SU-DHL-6 (cell line): ENCODE results near the gene RBM33.

Experiments used
- EZH2phosphoT487 ChIP-seq: fragments of 200-600 bp; sonication (generic), shearing (Covaris generic); conservative IDR thresholded peaks from 2 replicates; pipeline ENCODE4 v1.6.1; 2018; ENCODE audit warnings: mild to moderate bottlenecking, antibody characterized with exemption, low read length, moderate library complexity, mixed read lengths
- TF ChIP-seq, protein P1 (sequence below): fragments of 200-600 bp; sonication (generic); IDR thresholded peaks from one replicate; pipeline ENCODE4 v1.5.1; 2017; ENCODE audit warnings: antibody characterized with exemption, mild to moderate bottlenecking, low read length, moderate library complexity; ENCODE audit not compliant: insufficient read depth, poor library complexity, severe bottlenecking

- TF ChIP-seq, protein P1, sequence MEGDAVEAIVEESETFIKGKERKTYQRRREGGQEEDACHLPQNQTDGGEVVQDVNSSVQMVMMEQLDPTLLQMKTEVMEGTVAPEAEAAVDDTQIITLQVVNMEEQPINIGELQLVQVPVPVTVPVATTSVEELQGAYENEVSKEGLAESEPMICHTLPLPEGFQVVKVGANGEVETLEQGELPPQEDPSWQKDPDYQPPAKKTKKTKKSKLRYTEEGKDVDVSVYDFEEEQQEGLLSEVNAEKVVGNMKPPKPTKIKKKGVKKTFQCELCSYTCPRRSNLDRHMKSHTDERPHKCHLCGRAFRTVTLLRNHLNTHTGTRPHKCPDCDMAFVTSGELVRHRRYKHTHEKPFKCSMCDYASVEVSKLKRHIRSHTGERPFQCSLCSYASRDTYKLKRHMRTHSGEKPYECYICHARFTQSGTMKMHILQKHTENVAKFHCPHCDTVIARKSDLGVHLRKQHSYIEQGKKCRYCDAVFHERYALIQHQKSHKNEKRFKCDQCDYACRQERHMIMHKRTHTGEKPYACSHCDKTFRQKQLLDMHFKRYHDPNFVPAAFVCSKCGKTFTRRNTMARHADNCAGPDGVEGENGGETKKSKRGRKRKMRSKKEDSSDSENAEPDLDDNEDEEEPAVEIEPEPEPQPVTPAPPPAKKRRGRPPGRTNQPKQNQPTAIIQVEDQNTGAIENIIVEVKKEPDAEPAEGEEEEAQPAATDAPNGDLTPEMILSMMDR, result no peak
- TF ChIP-seq EZH2phosphoT487, result no peak
Observed at GRCh38 chr7:155721056-155721455, 76.6 kb downstream of the RBM33 start.
